Peyer's patch (tissue), 4 donors: ENCODE data around the gene RAB44. TPM values are rescaled to one million over a fixed set of nuclear protein-coding genes. Genes with fewer than 3 reads are reported as not detected.

Experiments
- DNase-seq, 3 donors: peaks; one replicate each; pipeline ENCODE4 v3.0.0-alpha.2; 2017 to 2019
- H3K27ac ChIP-seq, 4 donors: fragments of 200-600 bp; sonication (generic); one replicate each; pipeline ENCODE4 v1.5.1; 2016 to 2019
- H3K27me3 ChIP-seq, 2 donors: fragments of 200-600 bp; sonication (generic); one replicate each; pipeline ENCODE4 v1.5.1; 2019
- H3K36me3 ChIP-seq, 3 donors: fragments of 200-600 bp; sonication (generic); one replicate each; pipeline ENCODE4 v1.5.1; 2016 to 2019
- H3K4me1 ChIP-seq, 4 donors: fragments of 200-600 bp; sonication (generic); one replicate each; pipeline ENCODE4 v1.5.1; 2016 to 2019
- H3K4me3 ChIP-seq, 4 donors: fragments of 200-600 bp; sonication (generic); 1 replicate in 3 of 4; 2 replicates in 1 of 4; pipeline ENCODE4 v1.5.1; 2016 to 2019; ENCODE audit warnings: mild to moderate bottlenecking in 1 of 4
- H3K9me3 ChIP-seq, 4 donors: fragments of 200-600 bp; sonication (generic); one replicate each; pipeline ENCODE4 v1.5.1; 2016 to 2019; ENCODE audit warnings: mild to moderate bottlenecking in 1 of 4
- POLR2A ChIP-seq, 2 donors: fragments of 450-650 bp; IDR thresholded peaks; one replicate each; pipeline ENCODE4 v1.5.1; 2017; ENCODE audit warnings: antibody characterized with exemption in 2 of 2, mild to moderate bottlenecking in 2 of 2, moderate library complexity in 2 of 2
- total RNA-seq, 4 donors: library from RNA; depleted of rRNA; stranded (reverse); fragments of >200 nt; gene quantifications; one replicate each; pipeline ENCODE4 v1.1.0, GENCODE V29; 2016
- TF ChIP-seq, protein P1 (sequence below), 6 experiments: fragments of 450-650 bp in 4 of 6; fragments of 200-600 bp in 2 of 6; sonication (generic) in 1 of 6; IDR thresholded peaks; one replicate each; pipeline ENCODE4 v1.5.1; 2017 to 2019; ENCODE audit warnings: antibody characterized with exemption in 6 of 6, mild to moderate bottlenecking in 3 of 6, moderate library complexity in 1 of 6

Gene RAB44
- total RNA-seq, 4 donors from 2014 or later = 0.47 to 3.3 (median 0.80) TPM

DNA sequence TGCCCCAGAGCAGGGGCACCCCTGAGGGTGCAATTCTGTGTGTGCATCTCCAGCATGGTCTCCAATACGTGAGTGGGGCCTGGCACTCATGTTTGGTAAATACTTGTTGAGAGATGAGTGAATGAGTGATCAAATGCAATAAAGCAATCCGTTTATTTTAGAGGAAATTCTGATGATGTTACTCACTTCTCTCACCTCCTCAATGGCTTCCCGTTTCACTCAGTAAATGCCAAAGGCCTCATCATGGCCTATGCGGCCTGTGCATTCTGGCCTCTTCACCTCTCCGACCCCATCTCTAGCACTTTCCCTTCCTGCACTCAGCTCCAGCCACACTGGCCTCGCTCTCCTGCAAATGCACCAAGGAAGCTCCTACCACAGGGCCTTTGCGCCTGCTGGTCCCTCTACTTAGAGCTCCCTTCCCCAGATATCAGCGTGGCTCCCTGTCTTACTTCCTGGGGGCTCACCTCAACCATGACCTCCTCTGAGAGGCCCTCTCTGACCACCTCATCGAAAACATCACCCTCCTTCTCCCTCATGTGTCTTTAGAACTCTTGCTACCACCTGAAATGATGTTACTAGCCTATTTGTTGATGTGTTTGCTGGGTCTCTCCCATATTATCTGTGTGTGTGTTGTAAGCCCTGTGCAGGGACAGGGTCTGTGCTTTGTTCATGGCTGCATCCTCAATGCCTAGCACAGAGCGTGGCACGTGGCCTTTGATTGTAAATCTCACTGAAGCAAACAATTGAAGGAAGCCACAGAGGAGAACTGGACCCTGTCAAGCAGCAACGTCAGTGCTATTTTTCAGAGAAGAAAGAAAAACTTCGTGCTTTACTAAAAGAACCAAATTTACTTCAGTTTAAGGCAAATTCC lies 42.6 kb downstream of the RAB44 start:
- TF ChIP-seq POLR2A (IDR thresholded peaks at IDR 0.05) = no peak
- TF ChIP-seq, protein P1, sequence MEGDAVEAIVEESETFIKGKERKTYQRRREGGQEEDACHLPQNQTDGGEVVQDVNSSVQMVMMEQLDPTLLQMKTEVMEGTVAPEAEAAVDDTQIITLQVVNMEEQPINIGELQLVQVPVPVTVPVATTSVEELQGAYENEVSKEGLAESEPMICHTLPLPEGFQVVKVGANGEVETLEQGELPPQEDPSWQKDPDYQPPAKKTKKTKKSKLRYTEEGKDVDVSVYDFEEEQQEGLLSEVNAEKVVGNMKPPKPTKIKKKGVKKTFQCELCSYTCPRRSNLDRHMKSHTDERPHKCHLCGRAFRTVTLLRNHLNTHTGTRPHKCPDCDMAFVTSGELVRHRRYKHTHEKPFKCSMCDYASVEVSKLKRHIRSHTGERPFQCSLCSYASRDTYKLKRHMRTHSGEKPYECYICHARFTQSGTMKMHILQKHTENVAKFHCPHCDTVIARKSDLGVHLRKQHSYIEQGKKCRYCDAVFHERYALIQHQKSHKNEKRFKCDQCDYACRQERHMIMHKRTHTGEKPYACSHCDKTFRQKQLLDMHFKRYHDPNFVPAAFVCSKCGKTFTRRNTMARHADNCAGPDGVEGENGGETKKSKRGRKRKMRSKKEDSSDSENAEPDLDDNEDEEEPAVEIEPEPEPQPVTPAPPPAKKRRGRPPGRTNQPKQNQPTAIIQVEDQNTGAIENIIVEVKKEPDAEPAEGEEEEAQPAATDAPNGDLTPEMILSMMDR (IDR thresholded peaks at IDR 0.05) = no peak
- Histone ChIP-seq H3K27ac (peak overlapping the region in 1 of 4 donors; percentile 10), H3K36me3 (no peaks in the 10 kb centered on the region), H3K4me3 (no peak overlapping the region), H3K4me1 (peaks cover 0 to 29% (median 6%) of the 10 kb centered on the region in 4 donors), H3K9me3 (no peaks in the 10 kb centered on the region), H3K27me3 (no peaks in the 10 kb centered on the region)
- DNase-seq = no peak

DNA sequence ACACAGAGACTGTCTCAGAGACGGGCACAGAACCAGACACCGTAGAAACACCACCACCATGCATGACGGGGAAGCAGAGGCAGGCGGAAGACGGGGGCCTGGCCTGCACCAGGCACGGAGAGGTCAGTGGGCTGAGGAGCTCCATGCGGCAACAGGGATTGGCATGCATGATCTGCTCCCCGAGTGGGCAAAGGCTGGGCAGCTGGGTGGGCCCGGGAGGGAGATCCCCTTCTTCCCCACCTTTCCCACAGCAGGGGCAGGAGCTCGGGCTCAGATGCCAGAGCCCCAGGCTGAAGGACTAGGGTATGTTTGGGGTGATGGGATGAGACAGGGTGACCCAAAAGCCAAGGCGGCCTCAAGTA lies 43.2 kb downstream of the RAB44 start:
- H3K36me3 ChIP-seq = no peaks in the 10 kb centered on the region
- H3K27me3 ChIP-seq = no peaks in the 10 kb centered on the region
- TF ChIP-seq, protein P1 (IDR thresholded peaks at IDR 0.05) = no peak
- TF ChIP-seq POLR2A (IDR thresholded peaks at IDR 0.05) = no peak
- peak overlapping the region in 1 of 4 donors; percentile 10 for H3K27ac ChIP-seq
- no peaks in the 10 kb centered on the region for H3K9me3 ChIP-seq
- H3K4me3 ChIP-seq = no peak overlapping the region
- H3K4me1 ChIP-seq = peaks cover 0 to 23% (median 5%) of the 10 kb centered on the region in 4 donors
- DNase-seq = no peak

DNA sequence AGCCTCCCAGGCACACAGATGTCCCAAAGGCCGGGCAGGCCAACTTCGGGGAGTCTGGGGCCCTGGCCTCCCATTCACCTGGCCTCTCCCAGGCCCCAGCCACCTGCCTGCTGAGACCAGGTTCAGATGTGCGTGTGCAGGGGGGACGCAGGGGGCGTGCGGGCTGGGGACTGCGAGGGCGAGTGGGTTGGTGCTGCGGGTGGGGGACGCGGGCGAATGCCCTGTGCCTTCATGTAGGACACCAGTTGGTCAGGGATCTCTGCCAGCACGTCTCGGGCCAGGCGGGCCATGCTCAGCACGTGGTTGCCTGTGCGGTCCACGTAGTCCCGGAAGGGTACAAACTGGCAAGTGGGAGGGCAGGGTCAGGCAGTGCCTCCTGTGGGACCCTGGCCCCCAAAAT lies 44.5 kb downstream of the RAB44 start:
- Histone ChIP-seq H3K27me3 (no peaks in the 10 kb centered on the region), H3K27ac (no peak overlapping the region), H3K4me1 (peaks cover 0 to 19% (median 5%) of the 10 kb centered on the region in 4 donors), H3K9me3 (no peaks in the 10 kb centered on the region), H3K4me3 (no peak overlapping the region), H3K36me3 (no peaks in the 10 kb centered on the region)
- peak in 1 of 3 donors; percentile 46 for DNase-seq
- TF ChIP-seq, protein P1 (IDR thresholded peaks at IDR 0.05) = no peak
- TF ChIP-seq POLR2A (IDR thresholded peaks at IDR 0.05) = no peak

DNA sequence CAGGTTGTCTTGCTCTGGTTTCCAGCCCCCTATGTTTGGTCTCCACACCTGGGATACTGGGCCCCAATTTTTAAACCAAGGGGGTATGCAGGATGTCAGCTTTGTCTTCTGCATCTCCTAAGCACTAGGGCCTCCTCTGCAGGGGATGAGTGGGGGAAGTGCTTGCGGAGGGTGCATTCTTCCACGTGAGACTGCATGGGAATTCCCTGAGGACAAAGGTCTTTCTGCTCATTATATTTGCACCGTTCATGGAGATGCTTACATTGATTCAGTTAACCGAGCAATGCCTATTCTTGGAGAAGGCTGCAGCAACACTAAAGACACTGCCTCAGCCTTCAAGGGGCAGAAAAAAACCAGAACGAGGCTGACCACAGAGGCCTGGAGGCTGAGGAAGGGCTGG lies 45.4 kb downstream of the RAB44 start:
- TF ChIP-seq POLR2A (IDR thresholded peaks at IDR 0.05) = no peak
- TF ChIP-seq, protein P1 (IDR thresholded peaks at IDR 0.05) = no peak
- Histone ChIP-seq H3K9me3 (peaks cover 0 to under 1% (median 0%) of the 10 kb centered on the region in 4 donors), H3K4me3 (no peak overlapping the region), H3K27ac (peak overlapping the region in 3 of 4 donors; percentile 33 to 66 (median 55)), H3K27me3 (no peaks in the 10 kb centered on the region), H3K4me1 (peaks cover 0 to 19% (median 5%) of the 10 kb centered on the region in 4 donors), H3K36me3 (no peaks in the 10 kb centered on the region)
- peak in 1 of 3 donors; percentile 46 for DNase-seq

DNA sequence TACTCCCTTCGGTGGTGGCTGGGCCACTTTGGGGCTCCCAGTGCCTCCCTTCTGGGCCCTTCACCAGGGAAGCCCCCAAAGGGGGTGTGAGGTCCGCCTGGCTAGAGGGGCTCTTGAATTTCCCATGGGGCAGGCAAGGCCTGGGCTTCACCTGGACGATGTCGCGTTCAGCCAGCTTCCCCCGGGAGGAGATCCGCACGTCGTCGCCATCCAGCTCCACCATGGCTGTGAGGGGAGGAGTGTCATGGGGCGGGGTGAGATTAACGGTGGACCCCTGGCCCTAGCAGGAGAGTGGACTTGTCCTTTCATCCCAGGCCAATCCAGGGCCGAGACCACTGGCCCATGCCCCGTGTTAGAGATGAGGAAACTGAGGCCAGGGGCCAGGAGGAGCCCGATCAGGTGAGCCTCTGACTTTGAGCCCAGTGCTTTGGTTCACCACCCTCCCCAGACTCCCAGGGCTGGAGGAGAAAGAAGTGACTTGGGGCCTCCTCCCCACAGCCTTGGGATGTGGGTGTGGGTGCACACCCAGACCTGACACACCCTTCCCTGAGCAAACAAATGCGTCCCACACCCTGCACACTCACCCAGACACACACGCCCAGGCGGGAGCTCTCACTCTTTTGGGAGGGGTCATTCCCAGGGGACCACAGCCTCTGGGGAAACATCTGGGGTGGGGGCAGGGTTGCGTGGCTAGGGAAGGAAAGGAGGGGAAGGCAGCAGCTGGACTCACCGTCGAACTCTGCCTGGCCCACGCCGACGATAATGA lies 46.1 kb downstream of the RAB44 start:
- TF ChIP-seq, protein P1 (IDR thresholded peaks at IDR 0.05) = no peak
- TF ChIP-seq POLR2A (IDR thresholded peaks at IDR 0.05) = no peak
- DNase-seq = peak in 2 of 3 donors; percentile 77 to 78

More for the DNA sequence above, 46.1 kb downstream of the RAB44 start:
- H3K4me3 ChIP-seq = no peak overlapping the region
- H3K36me3 ChIP-seq = no peaks in the 10 kb centered on the region
- peaks cover 0 to 19% (median 5%) of the 10 kb centered on the region in 4 donors for H3K4me1 ChIP-seq
- no peaks in the 10 kb centered on the region for H3K27me3 ChIP-seq
- H3K9me3 ChIP-seq = peaks cover 0 to 3% (median 0%) of the 10 kb centered on the region in 4 donors
- H3K27ac ChIP-seq = peak overlapping the region in 3 of 4 donors; percentile 33 to 66 (median 55)
